Measurements from ENCODE around the gene CORO2B. TPM values are rescaled to one million over a fixed set of nuclear protein-coding genes. Genes with fewer than 3 reads are reported as not detected.

The CORO2B gene
- total and polyA plus RNA-seq, 2 of the 4 experiments (the other 2 are of a cell fraction), result 9.3 to 39.3 TPM

GRCh38 chr15:68531387-68532179 is 47.2 kb upstream of the CORO2B start:
- Histone ChIP-seq H4K20me1 (ENCODE audit: insufficient read depth, low read length) (no peaks in the 10 kb centered on the region), H2BK15ac (ENCODE audit: low read depth, low read length) (no peak overlapping the region), H3K4ac (ENCODE audit: low read depth, low read length) (no peak overlapping the region), H3K14ac (replicated peaks; ENCODE audit: low read depth, low read length) (no peak overlapping the region), H3K56ac (ENCODE audit: extremely low read depth, insufficient read depth, low read length) (no peak overlapping the region), H3K9me3 (ENCODE audit: control insufficient read depth, insufficient read depth, low read length) (peaks cover 3% of the 10 kb centered on the region; the same call in 1 of the 2 replicates), H3K27ac (ENCODE audit: insufficient read depth, low read length) (no peak overlapping the region), H2AFZ (replicated peaks; ENCODE audit: low read length, poor library complexity) (no peak overlapping the region), H2AK5ac (ENCODE audit: low read depth, low read length) (no peak overlapping the region), H2BK20ac (ENCODE audit: low read depth, low read length) (no peak overlapping the region), H3K23ac (ENCODE audit: low read depth, low read length) (no peak overlapping the region), H4K5ac (ENCODE audit: low read depth, low read length) (no peak overlapping the region), H3K4me1 (ENCODE audit: control insufficient read depth, insufficient read depth, low read length) (peaks cover under 1% of the 10 kb centered on the region; the same call in 1 of the 2 replicates), H3K79me1 (ENCODE audit: low read depth in 1 of 2, low read length in 2 of 2) (no peaks in the 10 kb centered on the region), H3K9me1 (ENCODE audit: insufficient read depth, low read length) (no peaks in the 10 kb centered on the region), H4K8ac (ENCODE audit: low read depth in 2 of 2, low read length in 2 of 2) (no peak overlapping the region), H3K27me3 (ENCODE audit: control insufficient read depth, insufficient read depth, low read length) (no peaks in the 10 kb centered on the region), H2BK120ac (ENCODE audit: low read depth, low read length) (no peak overlapping the region), H3K36me3 (ENCODE audit: control insufficient read depth, insufficient read depth, low read length) (no peaks in the 10 kb centered on the region), H3K9ac (ENCODE audit: low read depth, low read length) (no peak overlapping the region), H2AK9ac (replicated peaks; ENCODE audit: low read depth, low read length, poor library complexity) (no peak overlapping the region), H4K91ac (ENCODE audit: insufficient read depth, low read depth, low read length) (no peak overlapping the region), H2BK5ac (ENCODE audit: low read depth, low read length, poor library complexity, severe bottlenecking) (no peak overlapping the region), H3K4me2 (ENCODE audit: low read depth, low read length) (no peak overlapping the region), H3K4me3 (ENCODE audit: insufficient read depth, low read depth, low read length) (no peak overlapping the region), H3K18ac (ENCODE audit: low read depth, low read length) (no peak overlapping the region)
- dilution Hi-C loops (cut with HindIII; ENCODE audit: low sequenced_read_pairs, unreplicated experiment), result no loop called here
- CTCF ChIA-PET, result no interaction called here
- no TSS peak for BruUV-seq (replicated peaks)
- POLR2A ChIA-PET (ENCODE audit: unreplicated experiment), result interaction anchor here (0.6 kb wide), 1 partner anchor 920 kb away, joined by 3 read pairs; no protein-coding TSS in a partner anchor
- TF ChIP-seq CEBPB (IDR thresholded peaks at IDR 0.05; ENCODE audit: low read depth, low read length) (no peak), MAZ (IDR thresholded peaks at IDR 0.05; ENCODE audit: borderline replicate concordance, low read depth, low read length) (no peak), CTCF (conservative IDR thresholded peaks at IDR 0.05; ENCODE audit: low read depth, low read length) (no peak), ELK1 (IDR thresholded peaks at IDR 0.05; ENCODE audit: borderline replicate concordance, low read depth, low read length) (no peak), POLR2A (IDR thresholded peaks at IDR 0.05; ENCODE audit: low read depth, low read length) (no peak), RCOR1 (IDR thresholded peaks at IDR 0.05; ENCODE audit: insufficient replicate concordance, low read length) (no peak), RAD21 (IDR thresholded peaks at IDR 0.05; ENCODE audit: low read length) (no peak), MXI1 (IDR thresholded peaks at IDR 0.05; ENCODE audit: borderline replicate concordance, low read depth, low read length) (no peak), RFX5 (IDR thresholded peaks at IDR 0.05; ENCODE audit: low read depth, low read length) (no peak), MAFK (IDR thresholded peaks at IDR 0.05; ENCODE audit: low read depth, low read length) (no peak), NFE2L2 (IDR thresholded peaks at IDR 0.05; ENCODE audit: low read depth, low read length) (no peak), SMC3 (IDR thresholded peaks at IDR 0.05; ENCODE audit: low read depth, low read length) (no peak), BHLHE40 (IDR thresholded peaks at IDR 0.05; ENCODE audit: low read depth, low read length) (no peak)
- WGBS, 2 experiments (ENCODE audit: extremely low coverage in 2 of 2, insufficient read length in 1 of 2), result no CpG with 5 or more reads among the region's 2 CpGs
- intact Hi-C loops (cut with micrococcal nuclease), result no loop called here
- ATAC-seq (ENCODE audit: low read depth) (no peak), DNase-seq (no peak)
- in situ Hi-C loops (cut with MboI; ENCODE audit: low sequenced_read_pairs), result no loop called here
